RKO (cell line): ENCODE results near the gene PLXND1.
"Not testable (repeated sequence)": the region's sequence is repeated elsewhere in the genome, so short reads cannot be mapped to it uniquely, and the experiment has no call there.

ENCODE experiments used
- DNase-seq: peaks from one replicate; pipeline ENCODE4 v3.0.0-alpha.2; 2016; ENCODE audit warnings: low spot score

Gene PLXND1, protein sequence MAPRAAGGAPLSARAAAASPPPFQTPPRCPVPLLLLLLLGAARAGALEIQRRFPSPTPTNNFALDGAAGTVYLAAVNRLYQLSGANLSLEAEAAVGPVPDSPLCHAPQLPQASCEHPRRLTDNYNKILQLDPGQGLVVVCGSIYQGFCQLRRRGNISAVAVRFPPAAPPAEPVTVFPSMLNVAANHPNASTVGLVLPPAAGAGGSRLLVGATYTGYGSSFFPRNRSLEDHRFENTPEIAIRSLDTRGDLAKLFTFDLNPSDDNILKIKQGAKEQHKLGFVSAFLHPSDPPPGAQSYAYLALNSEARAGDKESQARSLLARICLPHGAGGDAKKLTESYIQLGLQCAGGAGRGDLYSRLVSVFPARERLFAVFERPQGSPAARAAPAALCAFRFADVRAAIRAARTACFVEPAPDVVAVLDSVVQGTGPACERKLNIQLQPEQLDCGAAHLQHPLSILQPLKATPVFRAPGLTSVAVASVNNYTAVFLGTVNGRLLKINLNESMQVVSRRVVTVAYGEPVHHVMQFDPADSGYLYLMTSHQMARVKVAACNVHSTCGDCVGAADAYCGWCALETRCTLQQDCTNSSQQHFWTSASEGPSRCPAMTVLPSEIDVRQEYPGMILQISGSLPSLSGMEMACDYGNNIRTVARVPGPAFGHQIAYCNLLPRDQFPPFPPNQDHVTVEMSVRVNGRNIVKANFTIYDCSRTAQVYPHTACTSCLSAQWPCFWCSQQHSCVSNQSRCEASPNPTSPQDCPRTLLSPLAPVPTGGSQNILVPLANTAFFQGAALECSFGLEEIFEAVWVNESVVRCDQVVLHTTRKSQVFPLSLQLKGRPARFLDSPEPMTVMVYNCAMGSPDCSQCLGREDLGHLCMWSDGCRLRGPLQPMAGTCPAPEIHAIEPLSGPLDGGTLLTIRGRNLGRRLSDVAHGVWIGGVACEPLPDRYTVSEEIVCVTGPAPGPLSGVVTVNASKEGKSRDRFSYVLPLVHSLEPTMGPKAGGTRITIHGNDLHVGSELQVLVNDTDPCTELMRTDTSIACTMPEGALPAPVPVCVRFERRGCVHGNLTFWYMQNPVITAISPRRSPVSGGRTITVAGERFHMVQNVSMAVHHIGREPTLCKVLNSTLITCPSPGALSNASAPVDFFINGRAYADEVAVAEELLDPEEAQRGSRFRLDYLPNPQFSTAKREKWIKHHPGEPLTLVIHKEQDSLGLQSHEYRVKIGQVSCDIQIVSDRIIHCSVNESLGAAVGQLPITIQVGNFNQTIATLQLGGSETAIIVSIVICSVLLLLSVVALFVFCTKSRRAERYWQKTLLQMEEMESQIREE (N-terminal part only)

DNA sequence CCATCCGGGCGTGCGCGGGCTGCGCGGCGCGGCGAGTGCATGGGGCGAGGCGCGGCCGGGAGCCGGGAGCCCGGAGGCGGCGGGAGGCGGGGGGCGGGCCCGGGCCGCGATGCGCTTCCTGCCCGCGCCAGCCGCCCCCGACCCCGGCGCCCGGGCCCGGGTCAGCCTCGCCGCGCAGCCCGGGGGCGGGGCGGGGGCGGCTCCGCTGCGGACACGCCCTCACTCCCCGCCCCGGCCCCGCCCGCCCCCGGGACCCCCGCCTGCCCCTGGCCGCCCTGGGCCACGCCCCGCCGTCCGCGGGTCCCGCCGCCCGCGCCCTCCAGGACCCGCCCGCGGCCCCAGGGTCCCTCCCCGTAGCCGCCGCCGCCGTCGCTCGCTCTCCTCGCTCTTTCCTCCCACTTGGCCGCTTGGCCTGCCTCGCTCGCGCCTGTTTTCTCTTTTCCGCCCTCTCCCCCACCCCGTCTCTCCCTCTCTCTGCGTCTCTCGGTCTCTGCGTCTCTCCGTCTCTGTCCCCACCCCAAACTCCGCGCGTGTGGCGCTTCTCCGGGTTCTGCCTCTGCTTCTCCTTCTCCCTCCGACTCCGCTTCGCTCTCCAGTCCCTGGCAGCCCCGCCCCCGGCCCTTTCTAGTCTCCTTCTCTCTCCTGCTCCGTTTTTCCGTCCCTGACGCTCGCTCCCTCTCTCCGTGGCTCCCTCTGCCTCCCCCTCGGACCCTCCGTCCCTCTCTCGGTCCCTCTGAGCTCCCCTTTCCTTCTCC is at the start of gene PLXND1:
PLXND1 (minus strand) TSS at position 41 of the 755 bp plus-strand sequence; CDS start at position 4, 37 bp downstream.
- peak; percentile 61 for DNase-seq

DNA sequence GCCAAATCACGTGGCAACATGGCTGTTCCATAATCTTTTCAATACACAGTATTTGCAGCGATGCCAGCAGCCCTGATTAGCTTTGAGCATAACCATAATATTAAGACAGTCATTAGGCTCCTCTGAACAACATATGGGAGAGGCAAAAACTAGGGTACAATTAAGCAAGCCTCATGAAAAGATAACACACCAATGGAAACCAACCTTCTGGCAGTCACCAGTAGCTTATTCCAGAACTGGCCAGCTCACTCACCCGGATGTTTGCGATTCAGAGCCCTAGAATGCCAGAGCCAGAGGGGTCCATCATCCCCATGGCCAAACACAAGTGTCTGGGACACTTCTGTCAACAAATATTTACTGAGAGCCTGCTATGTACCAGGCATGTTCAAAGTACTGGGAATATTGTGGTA is 48.8 kb upstream of the PLXND1 start:
- DNase-seq: no peak

GRCh38 chr3:129654131-129654530 is 47.7 kb upstream of the PLXND1 start:
- no peak for DNase-seq

DNA sequence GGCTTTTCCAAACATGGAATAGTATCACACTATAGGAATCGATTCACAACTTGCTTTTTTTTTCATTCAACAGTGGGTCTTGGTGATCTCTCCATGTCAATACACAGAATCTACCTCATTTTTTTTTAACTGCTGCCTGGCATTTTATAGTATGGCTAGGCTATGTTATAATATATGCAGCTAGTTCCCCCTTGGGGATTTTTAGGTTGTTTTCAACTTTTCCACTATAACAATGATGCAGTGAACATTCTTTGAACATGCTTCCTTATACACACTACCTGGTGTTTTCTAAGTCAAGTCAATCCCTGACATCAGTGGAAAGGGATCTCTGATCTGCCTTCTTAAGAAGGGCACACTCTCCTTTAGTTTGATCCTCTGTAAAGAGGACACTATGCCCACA is 46.5 kb upstream of the PLXND1 start:
- no peak for DNase-seq

DNA sequence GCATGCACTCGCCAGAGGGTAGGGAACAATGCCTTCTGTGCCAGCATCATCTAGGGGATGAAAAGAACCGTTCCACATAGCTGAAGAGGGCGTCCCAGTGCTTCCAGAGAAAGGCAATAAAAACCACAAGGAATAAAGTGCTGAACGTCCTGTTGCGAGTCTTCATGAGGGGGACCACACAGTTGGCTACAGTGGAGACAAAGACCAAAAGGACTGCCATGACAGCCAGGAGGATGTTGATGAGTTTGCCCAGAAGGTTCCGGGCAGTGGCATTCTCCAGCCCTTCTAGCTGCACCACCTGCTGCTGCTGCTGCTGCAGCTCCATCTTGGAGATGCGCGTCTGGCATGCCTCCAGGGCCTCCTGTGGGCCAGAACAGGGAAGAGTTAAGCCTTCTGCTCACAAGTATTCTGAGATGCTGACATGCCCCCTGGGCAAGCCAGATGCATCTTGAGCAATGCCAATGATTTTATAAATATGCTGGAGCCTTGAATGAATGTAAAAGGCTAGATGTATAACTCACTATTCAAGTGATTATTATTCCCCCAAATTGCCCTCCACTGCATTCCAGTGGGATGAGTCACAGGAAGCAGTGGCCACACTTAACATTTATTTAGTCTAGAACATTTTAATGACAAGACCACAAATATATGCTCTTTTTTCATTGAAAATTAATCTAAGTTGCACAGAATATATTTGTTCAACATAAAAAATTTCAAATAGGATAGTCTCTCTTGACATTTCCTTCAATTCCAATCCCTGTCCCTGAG is 45.1 kb upstream of the PLXND1 start:
- DNase-seq: peak; percentile 49

- peak; percentile 82 for DNase-seq
Measured at GRCh38 chr3:129650256-129650872, 43.9 kb upstream of the PLXND1 start.

GRCh38 chr3:129648391-129648790 is 41.9 kb upstream of the PLXND1 start:
- DNase-seq: no peak

DNA sequence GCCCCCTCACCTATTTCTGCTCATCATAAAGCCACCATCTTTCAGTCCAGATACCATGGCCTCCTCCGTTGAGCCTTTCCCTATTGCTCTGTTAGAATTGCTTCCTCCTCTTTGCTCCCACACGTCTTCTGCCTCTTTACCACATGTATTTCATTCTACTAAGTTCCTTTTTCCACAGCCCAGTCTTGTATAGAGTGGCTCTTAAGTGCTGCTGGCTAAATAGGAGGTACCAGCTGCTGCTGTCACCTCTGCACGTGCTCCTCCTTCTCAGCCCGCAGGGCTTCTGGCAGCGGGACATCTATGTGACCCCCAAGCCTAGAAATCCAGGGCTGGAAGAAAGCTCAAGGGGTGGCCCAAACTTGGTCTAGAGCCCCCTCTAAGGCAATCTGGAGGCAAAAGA is 38.8 kb upstream of the PLXND1 start:
- no peak for DNase-seq

GRCh38 chr3:129644836-129645235 is 38.4 kb upstream of the PLXND1 start:
- no peak for DNase-seq

GRCh38 chr3:129641567-129642260 is 35.2 kb upstream of the PLXND1 start:
- DNase-seq: not testable (repeated sequence)

GRCh38 chr3:129640985-129641384 is 34.5 kb upstream of the PLXND1 start:
- DNase-seq: not testable (repeated sequence)

DNA sequence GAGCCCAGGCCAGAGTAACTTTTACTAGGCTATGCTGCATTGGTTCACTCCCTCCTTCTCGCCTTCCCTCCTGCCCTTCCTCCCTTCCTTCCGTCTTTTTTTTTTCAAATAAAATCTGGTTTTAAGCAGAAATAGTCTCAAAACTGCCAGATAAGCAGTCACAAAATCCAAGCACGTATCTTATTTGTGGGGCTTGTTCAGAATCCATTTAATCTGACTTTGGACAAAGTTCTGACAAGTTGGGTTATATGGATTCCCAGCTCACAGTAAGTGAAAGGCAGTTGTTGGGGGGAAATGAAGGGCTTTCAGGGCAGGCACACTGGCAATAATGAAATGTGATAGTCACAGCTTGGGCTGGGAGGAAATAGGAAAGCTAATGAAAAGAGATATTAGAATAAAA is 32.0 kb upstream of the PLXND1 start:
- DNase-seq: no peak

GRCh38 chr3:129636082-129636481 is 29.6 kb upstream of the PLXND1 start:
- DNase-seq: no peak

- no peak for DNase-seq
Measured at GRCh38 chr3:129635656-129636055, 29.2 kb upstream of the PLXND1 start.

- no peak for DNase-seq
Measured at GRCh38 chr3:129633751-129634481, 27.4 kb upstream of the PLXND1 start.

- DNase-seq: no peak
Measured at GRCh38 chr3:129632977-129633376, 26.5 kb upstream of the PLXND1 start.

- no peak for DNase-seq
Measured at GRCh38 chr3:129632556-129632955, 26.1 kb upstream of the PLXND1 start.

DNA sequence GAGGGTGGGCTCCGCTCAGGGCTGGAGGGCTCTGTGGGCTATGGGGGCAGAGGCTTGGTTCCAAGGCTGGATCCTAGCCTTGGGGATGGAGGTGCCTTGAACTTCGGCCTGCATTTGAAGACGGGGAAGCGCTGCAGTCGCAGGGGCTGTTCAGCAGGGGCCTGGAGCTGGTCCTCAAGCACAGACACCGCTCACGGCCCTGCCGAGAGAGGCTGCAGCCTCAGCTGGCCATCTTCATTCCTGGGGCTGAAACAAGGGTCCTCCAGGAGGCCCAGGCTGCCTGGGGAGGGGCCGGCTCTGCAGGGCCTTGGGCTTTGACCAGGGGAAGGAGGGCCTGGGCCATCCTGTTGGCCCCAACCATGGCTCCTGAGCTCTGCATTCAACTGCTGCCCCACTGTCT is 25.6 kb upstream of the PLXND1 start:
- DNase-seq: no peak

- no peak for DNase-seq
Measured at GRCh38 chr3:129629011-129629410, 22.5 kb upstream of the PLXND1 start.
